Stimulated activated CD4-positive, alpha-beta T cell treated with anti-CD3 and anti-CD28 coated beads, Interleukin-15, amount 100 ng/mL, for 48 hours (primary cell): ENCODE data around the gene KIF5A.
"Not testable (repeated sequence)": the region's sequence is repeated elsewhere in the genome, so short reads cannot be mapped to it uniquely, and the experiment has no call there.

Experiments used
- DNase-seq, 2 donors: peaks; one replicate each; pipeline ENCODE4 v3.0.0-alpha.2; 2020; ENCODE audit warnings: low read depth in 2 of 2

Gene KIF5A

GRCh38 chr12:57607958-57608663, 58.3 kb downstream of the KIF5A start:
- DNase-seq = no peak

GRCh38 chr12:57609101-57609780, 59.4 kb downstream of the KIF5A start:
- no peak for DNase-seq

- no peak for DNase-seq
Observed at GRCh38 chr12:57609781-57610553, 60.1 kb downstream of the KIF5A start.

GRCh38 chr12:57610554-57611107, 60.8 kb downstream of the KIF5A start:
- DNase-seq = no peak

- DNase-seq = peak in 1 of 2 donors; percentile 42
Observed at GRCh38 chr12:57611108-57611826, 61.4 kb downstream of the KIF5A start, which contains the start of gene ARHGEF25. Gene ARHGEF25, plus strand, starts transcription at chr12:57611435. Its CDS starts 460 bp downstream, at chr12:57611895.

GRCh38 chr12:57611827-57612710, 62.2 kb downstream of the KIF5A start:
- DNase-seq = no peak

- DNase-seq = no peak
Observed at GRCh38 chr12:57612711-57613426, 63.0 kb downstream of the KIF5A start.

- DNase-seq = no peak
Observed at GRCh38 chr12:57613427-57614109, 63.7 kb downstream of the KIF5A start.

GRCh38 chr12:57614178-57614947, 64.5 kb downstream of the KIF5A start:
- no peak for DNase-seq

GRCh38 chr12:57614948-57615500, 65.2 kb downstream of the KIF5A start:
- DNase-seq = no peak

GRCh38 chr12:57615637-57616036, 65.8 kb downstream of the KIF5A start:
- DNase-seq = no peak

- DNase-seq = no peak
Observed at GRCh38 chr12:57616383-57617101, 66.7 kb downstream of the KIF5A start.

GRCh38 chr12:57617942-57618341, 68.1 kb downstream of the KIF5A start:
- DNase-seq = no peak

- not testable (repeated sequence) for DNase-seq
Observed at GRCh38 chr12:57618431-57618830, 68.6 kb downstream of the KIF5A start.

GRCh38 chr12:57618966-57619433, 69.2 kb downstream of the KIF5A start:
- DNase-seq = no peak

GRCh38 chr12:57619434-57620244, 69.8 kb downstream of the KIF5A start:
- no peak for DNase-seq
